Caki2 (cell line): Measurements from ENCODE around the gene METTL1. TPM values are rescaled to one million over a fixed set of nuclear protein-coding genes. Genes with fewer than 3 reads are reported as not detected.

Experiments
- DNase-seq: peaks from one replicate; pipeline ENCODE4 v3.0.0-alpha.2; 2015; ENCODE audit warnings: low read depth
- in situ Hi-C: cut with HindIII; loops from 2 replicates; pipeline ENCODE4 v1.10.0; 2016; ENCODE audit warnings: low sequenced_read_pairs, low pct_unique_long_range_greater_than_20kb, mixed read lengths
- total RNA-seq: library from RNA; depleted of rRNA; stranded (reverse); fragments of >200 nt; shearing (Covaris generic); gene quantifications from 2 replicates; pipeline ENCODE4 v1.2.3, GENCODE V29; 2014; ENCODE audit warnings: low replicate concordance

The METTL1 gene
- total RNA-seq, 1 experiment from 2014 or later, result 30.4 TPM

GRCh38 chr12:57759360-57759980 is 12.4 kb downstream of the METTL1 start:
- no peak for DNase-seq
- in situ Hi-C loops, result no loop called here

- in situ Hi-C loops, result no loop called here
- no peak for DNase-seq
Measured at GRCh38 chr12:57758552-57759359, 13.1 kb downstream of the METTL1 start.

- in situ Hi-C loops, result no loop called here
- DNase-seq, result no peak
Measured at GRCh38 chr12:57757771-57758170, 14.1 kb downstream of the METTL1 start.

GRCh38 chr12:57756406-57757341 is 15.2 kb downstream of the METTL1 start:
- no peak for DNase-seq
- in situ Hi-C loops, result no loop called here

- DNase-seq, result no peak
- in situ Hi-C loops, result no loop called here
Measured at GRCh38 chr12:57755454-57756372, 16.2 kb downstream of the METTL1 start.

- in situ Hi-C loops, result no loop called here
- no peak for DNase-seq
Measured at GRCh38 chr12:57755194-57755453, 16.8 kb downstream of the METTL1 start.

- peak; percentile 70 for DNase-seq
- in situ Hi-C loops, result no loop called here
Measured at GRCh38 chr12:57754411-57755193, 17.3 kb downstream of the METTL1 start, which contains the start of gene MARCHF9. Gene MARCHF9 (plus strand): TSS chr12:57755103. CDS start chr12:57755529, 426 bp downstream.

- in situ Hi-C loops, result no loop called here
Measured at GRCh38 chr12:57753756-57754337, 18.1 kb downstream of the METTL1 start.

GRCh38 chr12:57752668-57753000 is 19.3 kb downstream of the METTL1 start:
- DNase-seq, result no peak
- in situ Hi-C loops, result no loop called here

More at GRCh38 chr12:57753756-57754337, 18.1 kb downstream of the METTL1 start:
- no peak for DNase-seq

- peak; percentile 100 for DNase-seq
- in situ Hi-C loops, result no loop called here
Measured at GRCh38 chr12:57751788-57752667, 19.9 kb downstream of the METTL1 start, which contains the start of gene CDK4. Gene CDK4 (minus strand): TSS chr12:57752310. CDS start chr12:57751717, 593 bp downstream.

GRCh38 chr12:57751432-57751787 is 20.5 kb downstream of the METTL1 start:
- in situ Hi-C loops, result no loop called here
- DNase-seq, result no peak

- no peak for DNase-seq
- in situ Hi-C loops, result no loop called here
Measured at GRCh38 chr12:57750561-57751431, 21.1 kb downstream of the METTL1 start.

GRCh38 chr12:57749061-57749460 is 22.8 kb downstream of the METTL1 start:
- in situ Hi-C loops, result no loop called here
- DNase-seq, result no peak

GRCh38 chr12:57746025-57746424 is 25.9 kb downstream of the METTL1 start:
- in situ Hi-C loops, result no loop called here

GRCh38 chr12:57745485-57745881 is 26.4 kb downstream of the METTL1 start:
- no peak for DNase-seq
- in situ Hi-C loops, result no loop called here

More at GRCh38 chr12:57746025-57746424, 25.9 kb downstream of the METTL1 start:
- DNase-seq, result no peak
